GM12878 (cell line): ENCODE results near the gene C1QTNF8. TPM values are rescaled to one million over a fixed set of nuclear protein-coding genes. Genes with fewer than 3 reads are reported as not detected.

Experiments
- ATAC-seq: fragments of 200-7000 bp; cut with Tn5 transposase; 3 replicates; pipeline ENCODE4 v1.9.1; 2020; ENCODE audit warnings: mild to moderate bottlenecking, moderate library complexity
- BruUV-seq: library from RNA; stranded (reverse); fragments of 400-500 nt; replicated peaks from 2 replicates; lab custom pipeline; 2021; lab: Mats Ljungman, UMichigan
- CTCF ChIA-PET: fragments of 300-600 bp; sonication (Branson Sonifier 250); formaldehyde crosslinking; extraction: SDS; loops from one replicate; lab custom pipeline; 2021; ENCODE audit warnings: inconsistent platforms; lab: Yijun Ruan, JAX
- POLR2A ChIA-PET: fragments of 350-600 bp; formaldehyde crosslinking; extraction: SDS; loops from one replicate; lab custom pipeline; 2021; ENCODE audit warnings: inconsistent platforms; lab: Charles Lee
- RAD21 ChIA-PET: fragments of 300-600 bp; sonication (Branson Sonifier 250); formaldehyde crosslinking; loops from one replicate; lab custom pipeline; 2023; ENCODE audit warnings: antibody characterized with exemption; ENCODE audit not compliant: unreplicated experiment; lab: Charles Lee
- SMC1A ChIA-PET: fragments of 300-600 bp; sonication (Branson Sonifier 250); formaldehyde crosslinking; loops from one replicate; lab custom pipeline; 2023; ENCODE audit not compliant: unreplicated experiment, uncharacterized antibody; lab: Charles Lee
- DNase-seq: peaks from one replicate; pipeline ENCODE4 v3.0.0-alpha.2; 2011; ENCODE audit warnings: low read depth, low spot score
- FAIRE-seq: peaks from 3 replicates; lab custom pipeline; 2011; peaks lifted over from hg19 to GRCh38; lab: Jason Lieb, UNC
- H2AFZ ChIP-seq: 2 replicates; pipeline ENCODE4 v1.6.0; 2011; ENCODE audit warnings: low read depth, low read length, control low read depth; ENCODE audit not compliant: control insufficient read depth
- H3K27ac ChIP-seq: 2 replicates; pipeline ENCODE4 v1.5.1; 2011; ENCODE audit warnings: control low read depth; ENCODE audit not compliant: control insufficient read depth, insufficient read depth
- H3K27me3 ChIP-seq, 2 experiments: replicated peaks in 1 of 2; 2 replicates each; pipeline versions ENCODE4 v1.6.0 to v1.6.1; 2011; ENCODE audit warnings: low read length in 1 of 2; ENCODE audit not compliant: control insufficient read depth in 2 of 2, insufficient read depth in 2 of 2
- H3K36me3 ChIP-seq, 2 experiments: 2 replicates each; pipeline ENCODE4 v1.5.1; 2011; ENCODE audit warnings: low read length in 1 of 2; ENCODE audit not compliant: control insufficient read depth in 2 of 2, insufficient read depth in 2 of 2
- H3K4me1 ChIP-seq: 2 replicates; pipeline ENCODE4 v1.6.1; 2011; ENCODE audit warnings: mild to moderate bottlenecking, low read length, moderate library complexity, mixed read lengths; ENCODE audit not compliant: control insufficient read depth, insufficient read depth
- H3K4me2 ChIP-seq: 2 replicates; pipeline ENCODE4 v1.6.0; 2011; ENCODE audit warnings: control low read depth; ENCODE audit not compliant: control insufficient read depth, insufficient read depth
- H3K4me3 ChIP-seq: fragments of 200-600 bp; sonication (generic); 2 replicates; pipeline ENCODE4 v1.5.1; 2016
- H3K79me2 ChIP-seq: 2 replicates; pipeline ENCODE4 v1.6.0; 2011; ENCODE audit warnings: low read length; ENCODE audit not compliant: control insufficient read depth, insufficient read depth
- H3K9ac ChIP-seq: 2 replicates; pipeline ENCODE4 v1.8.0; 2011; ENCODE audit warnings: low read length, control low read depth, mixed read lengths; ENCODE audit not compliant: control insufficient read depth, insufficient read depth
- H3K9me3 ChIP-seq: replicated peaks from 3 replicates; pipeline ENCODE4 v1.5.1; 2011; ENCODE audit warnings: mild to moderate bottlenecking, low read length; ENCODE audit not compliant: control insufficient read depth, insufficient read depth
- H4K20me1 ChIP-seq: 2 replicates; pipeline ENCODE4 v1.6.0; 2011; ENCODE audit not compliant: control insufficient read depth, insufficient read depth
- BCLAF1 ChIP-seq: fragments of 450-650 bp; IDR thresholded peaks from 2 replicates; pipeline ENCODE4 v1.6.1; 2017; ENCODE audit warnings: antibody characterized with exemption, mild to moderate bottlenecking, moderate library complexity
- FOXM1 ChIP-seq: IDR thresholded peaks from 2 replicates; pipeline ENCODE4 v1.6.1; 2012; ENCODE audit warnings: low read depth, mild to moderate bottlenecking, inconsistent platforms, low read length, moderate library complexity
- NRF1 ChIP-seq: conservative IDR thresholded peaks from 2 replicates; pipeline ENCODE4 v1.6.1; 2011; ENCODE audit warnings: mild to moderate bottlenecking, low read depth, low read length, improper control_type of control experiment
- TCF7 ChIP-seq: IDR thresholded peaks from 2 replicates; pipeline ENCODE4 v1.6.1; 2014; ENCODE audit warnings: antibody characterized with exemption, borderline replicate concordance
- WGBS: methylation state at CpG from one replicate; pipeline ENCODE4 v1.1.6; 2016; ENCODE audit warnings: low lambda C conversion rate; ENCODE audit not compliant: insufficient replicate concordance, insufficient coverage; ENCODE audit errors: missing lambda C conversion rate; 5-methylcytosine and 5-hydroxymethylcytosine counted together
- in situ Hi-C: fragments of 300-500 bp; cut with MboI; formaldehyde crosslinking; loops from 9 replicates; pipeline ENCODE4 v1.14.3; 2018; ENCODE audit warnings: mixed read lengths
- intact Hi-C: fragments of 100-400 bp; cut with micrococcal nuclease; formaldehyde crosslinking; loops from one replicate; pipeline ENCODE4 v1.14.2; 2022; ENCODE audit not compliant: unreplicated experiment
- polyA plus RNA-seq, 11 experiments: library from polyadenylated mRNA; depleted of rRNA in 4 of 11; unstranded in 6 of 11; stranded (reverse) in 5 of 11; fragments of >200 nt; fragmentation: Nextera tagmentation in 4 of 11; fragmentation: Illumina TruSeq in 1 of 11; extraction: Ambion mirVana in 4 of 11; extraction: Trizol in 1 of 11; gene quantifications; 1 replicate in 1 of 11; 2 replicates in 10 of 11; pipeline versions ENCODE4 v1.2.1 to v1.2.3, GENCODE V29; 2011 to 2016; ENCODE audit warnings: inconsistent platforms in 2 of 11, missing spikeins in 2 of 11, low read depth in 1 of 11
- total RNA-seq, 4 experiments: library from RNA; depleted of rRNA in 3 of 4; stranded (reverse); fragments of >200 nt in 3 of 4; fragmentation: Illumina TruSeq in 1 of 4; extraction: Trizol in 1 of 4; gene quantifications; 2 replicates each; pipeline versions ENCODE4 v1.2.1 to v1.2.3, GENCODE V29; 2013 to 2021

C1QTNF8 gene
- total and polyA plus RNA-seq, 10 of the 15 experiments (the other 5 are each of a cell fraction or from before 2014, with no cell fraction given): not detected

DNA sequence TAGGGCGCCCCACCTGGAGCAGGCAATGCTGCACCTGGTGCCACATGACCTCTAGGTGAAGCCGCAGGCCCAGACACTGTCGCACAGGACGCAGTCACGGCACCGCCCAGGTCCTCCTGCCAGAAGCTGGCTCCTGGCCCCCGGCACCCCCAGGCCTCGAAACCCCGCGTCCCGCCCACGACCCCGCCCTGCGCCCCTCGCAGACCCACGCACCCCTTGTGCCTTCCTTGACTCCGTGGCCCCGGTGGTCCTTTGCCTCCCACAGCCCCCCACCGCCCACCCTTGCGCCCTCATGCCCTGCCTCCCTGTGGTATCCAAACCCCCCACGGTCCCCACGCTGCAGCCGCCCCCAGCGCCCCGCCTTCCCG, 6.3 kb upstream of the C1QTNF8 start:
- Histone ChIP-seq H3K79me2 (no peaks in the 10 kb centered on the region), H3K4me3 (no peak overlapping the region), H3K9me3 (no peaks in the 10 kb centered on the region), H3K27me3 (no peaks in the 10 kb centered on the region), H3K27ac (no peak overlapping the region), H3K36me3 (no peaks in the 10 kb centered on the region), H2AFZ (no peak overlapping the region), H3K4me1 (no peaks in the 10 kb centered on the region), H3K4me2 (no peak overlapping the region), H3K9ac (no peak overlapping the region), H4K20me1 (no peaks in the 10 kb centered on the region)
- POLR2A ChIA-PET: no interaction called here
- in situ Hi-C loops: no loop called here
- no TSS peak for BruUV-seq
- ATAC-seq: no peak
- RAD21 ChIA-PET: interaction anchor here (1.2 kb wide), 1 partner anchor 390 kb away, joined by 3 read pairs; no protein-coding TSS in a partner anchor
- no peak for FAIRE-seq
- CTCF ChIA-PET: no interaction called here
- 40% methylated on average over 5 of the region's 26 CpGs for WGBS
- SMC1A ChIA-PET: no interaction called here
- intact Hi-C loops: loop anchor here (2.0 kb wide), 1 partner anchor 392 kb away; no protein-coding TSS in a partner anchor
- TF ChIP-seq TCF7: no peak
- no peak for TF ChIP-seq NRF1
- TF ChIP-seq BCLAF1: no peak
- no peak for TF ChIP-seq FOXM1
- no peak for DNase-seq
